Neural cell (in vitro differentiated cells): Measurements from ENCODE around the gene P2RY8. TPM values are rescaled to one million over a fixed set of nuclear protein-coding genes. Genes with fewer than 3 reads are reported as not detected.

ENCODE experiments used
- H2AFZ ChIP-seq: fragments of 200-600, 300-800 bp; sonication (generic), shearing (Covaris generic); 2 replicates; pipeline ENCODE4 v1.6.0; 2014; ENCODE audit warnings: low read depth, mild to moderate bottlenecking, antibody characterized with exemption, low read length, moderate library complexity
- H3F3A ChIP-seq: fragments of 200-600 bp; shearing (Covaris generic); 2 replicates; pipeline ENCODE4 v1.6.1; 2016; ENCODE audit warnings: mild to moderate bottlenecking, moderate library complexity, mixed read lengths, antibody characterized with exemption, low read length; ENCODE audit not compliant: insufficient read depth, poor library complexity, severe bottlenecking
- H3K27ac ChIP-seq: fragments of 200-600, 300-800 bp; sonication (generic), shearing (Covaris generic); 2 replicates; pipeline ENCODE4 v1.5.1; 2014; ENCODE audit warnings: mild to moderate bottlenecking, low read length, moderate library complexity
- H3K27me3 ChIP-seq: fragments of 300-800, 200-600 bp; sonication (generic), shearing (Covaris generic); 2 replicates; pipeline ENCODE4 v1.6.0; 2014; ENCODE audit warnings: mild to moderate bottlenecking, low read depth, low read length, moderate library complexity; ENCODE audit not compliant: insufficient read depth
- H3K36me3 ChIP-seq: fragments of 300-800, 200-600 bp; sonication (generic), shearing (Covaris generic); 2 replicates; pipeline ENCODE4 v1.5.1; 2014; ENCODE audit warnings: mild to moderate bottlenecking, antibody characterized with exemption, low read length, moderate library complexity; ENCODE audit not compliant: insufficient read depth
- H3K4me2 ChIP-seq: fragments of 300-800, 200-600 bp; sonication (generic), shearing (Covaris generic); 2 replicates; pipeline ENCODE4 v1.6.0; 2014; ENCODE audit warnings: mild to moderate bottlenecking, low read length
- H3K4me3 ChIP-seq: fragments of 300-800, 200-600 bp; sonication (generic), shearing (Covaris generic); 2 replicates; pipeline ENCODE4 v1.5.1; 2014; ENCODE audit warnings: mild to moderate bottlenecking, low read length, moderate library complexity
- H3K79me2 ChIP-seq: fragments of 200-600 bp; shearing (Covaris generic); replicated peaks from 2 replicates; pipeline ENCODE4 v1.6.0; 2014; ENCODE audit warnings: mild to moderate bottlenecking, low read length, moderate library complexity; ENCODE audit not compliant: insufficient read depth
- H3K9ac ChIP-seq: fragments of 300-800, 200-600 bp; sonication (generic), shearing (Covaris generic); 2 replicates; pipeline ENCODE4 v1.6.1; 2016; ENCODE audit warnings: mild to moderate bottlenecking, low read length, mixed read lengths
- H3K9me2 ChIP-seq: fragments of 200-600 bp; shearing (Covaris generic); 2 replicates; pipeline ENCODE4 v1.6.1; 2016; ENCODE audit warnings: mild to moderate bottlenecking, low read length, mixed read lengths; ENCODE audit not compliant: insufficient read depth
- H3K9me3 ChIP-seq: fragments of 200-600, 300-800 bp; sonication (generic), shearing (Covaris generic); 2 replicates; pipeline ENCODE4 v1.6.1; 2016; ENCODE audit warnings: mild to moderate bottlenecking, mixed run types, low read length, moderate library complexity, mixed read lengths
- H4K20me1 ChIP-seq: fragments of 200-600 bp; shearing (Covaris generic); 2 replicates; pipeline ENCODE4 v1.6.1; 2016; ENCODE audit warnings: mild to moderate bottlenecking, mixed run types; ENCODE audit not compliant: insufficient read depth
- CTCF ChIP-seq: fragments of 450-650 bp; IDR thresholded peaks from 2 replicates; pipeline ENCODE4 v1.5.1; 2014; ENCODE audit warnings: antibody characterized with exemption, mild to moderate bottlenecking, moderate library complexity; ENCODE audit not compliant: poor library complexity, severe bottlenecking
- EP300 ChIP-seq: fragments of 450-650 bp; conservative IDR thresholded peaks from 2 replicates; pipeline ENCODE4 v1.6.1; 2014; ENCODE audit warnings: antibody characterized with exemption, mild to moderate bottlenecking, moderate library complexity; ENCODE audit not compliant: poor library complexity, severe bottlenecking
- EZH2 ChIP-seq: fragments of 200-600, 300-800 bp; shearing (Covaris generic), sonication (generic); IDR thresholded peaks from 2 replicates; pipeline ENCODE4 v1.6.1; 2014; ENCODE audit warnings: antibody characterized with exemption, low read length, borderline replicate concordance, mild to moderate bottlenecking; ENCODE audit not compliant: insufficient read depth, poor library complexity, severe bottlenecking
- MXI1 ChIP-seq: fragments of 450-650 bp; conservative IDR thresholded peaks from 2 replicates; pipeline ENCODE4 v1.6.1; 2014; ENCODE audit warnings: antibody characterized with exemption, mild to moderate bottlenecking; ENCODE audit not compliant: poor library complexity, severe bottlenecking
- POLR2AphosphoS5 ChIP-seq: IDR thresholded peaks from 2 replicates; pipeline ENCODE4 v1.6.1; 2012
- RAD21 ChIP-seq: fragments of 450-650 bp; conservative IDR thresholded peaks from 2 replicates; pipeline ENCODE4 v1.6.1; 2014; ENCODE audit warnings: antibody characterized with exemption, mild to moderate bottlenecking, moderate library complexity
- REST ChIP-seq: IDR thresholded peaks from 2 replicates; pipeline ENCODE4 v1.6.1; 2012; ENCODE audit warnings: borderline replicate concordance
- SMC3 ChIP-seq: fragments of 450-650 bp; conservative IDR thresholded peaks from 2 replicates; pipeline ENCODE4 v1.6.1; 2014; ENCODE audit warnings: antibody characterized with exemption, mild to moderate bottlenecking, moderate library complexity; ENCODE audit not compliant: poor library complexity
- TAF1 ChIP-seq: IDR thresholded peaks from 2 replicates; pipeline ENCODE4 v1.6.1; 2012; ENCODE audit warnings: low read depth
- polyA plus RNA-seq: library from polyadenylated mRNA; depleted of rRNA; stranded (reverse); fragments of >200 nt; gene quantifications from 2 replicates; pipeline ENCODE4 v1.2.3, GENCODE V29; 2014

The P2RY8 gene
- polyA plus RNA-seq, 1 donor from 2014 or later: not detected

GRCh38 chrX:1466971-1467561, 69.9 kb downstream of the P2RY8 start:
- Histone ChIP-seq H3K27me3 (no peaks in the 10 kb centered on the region), H3K9ac (no peak overlapping the region)

GRCh38 chrX:1466232-1466661, 70.7 kb downstream of the P2RY8 start:
- Histone ChIP-seq H2AFZ (no peak overlapping the region), H3K9me2 (no peaks in the 10 kb centered on the region), H4K20me1 (no peaks in the 10 kb centered on the region), H3K27ac (no peak overlapping the region), H3K79me2 (no peaks in the 10 kb centered on the region), H3K36me3 (no peaks in the 10 kb centered on the region), H3K4me2 (no peak overlapping the region), H3K4me3 (no peak overlapping the region), H3K9me3 (no peaks in the 10 kb centered on the region), H3F3A (no peaks in the 10 kb centered on the region), H3K9ac (no peak overlapping the region), H3K27me3 (no peaks in the 10 kb centered on the region)
- TF ChIP-seq CTCF (no peak), EP300 (no peak), EZH2 (no peak), RAD21 (no peak), SMC3 (no peak), TAF1 (no peak), POLR2AphosphoS5 (no peak)

More at GRCh38 chrX:1466971-1467561, 69.9 kb downstream of the P2RY8 start:
- H2AFZ ChIP-seq: no peak overlapping the region
- no peaks in the 10 kb centered on the region for H3K79me2 ChIP-seq
- no peak for TF ChIP-seq MXI1
- TF ChIP-seq EZH2: no peak
- no peak for TF ChIP-seq CTCF
- no peak for TF ChIP-seq REST
- no peak for TF ChIP-seq EP300
- TF ChIP-seq POLR2AphosphoS5: no peak
- no peak for TF ChIP-seq TAF1
- no peak for TF ChIP-seq SMC3
- no peak for TF ChIP-seq RAD21
- H3K36me3 ChIP-seq: no peaks in the 10 kb centered on the region
- H3K9me2 ChIP-seq: no peaks in the 10 kb centered on the region
- no peaks in the 10 kb centered on the region for H4K20me1 ChIP-seq
- H3K27ac ChIP-seq: no peak overlapping the region
- no peak overlapping the region for H3K4me2 ChIP-seq
- H3F3A ChIP-seq: no peaks in the 10 kb centered on the region
- no peaks in the 10 kb centered on the region for H3K9me3 ChIP-seq
- no peak overlapping the region for H3K4me3 ChIP-seq
